ENCODE data around the gene HNRNPLL. TPM values are rescaled to one million over a fixed set of nuclear protein-coding genes. Genes with fewer than 3 reads are reported as not detected.

Gene HNRNPLL
- total and polyA plus RNA-seq, 2 of the 8 experiments (the other 6 are each of a cell fraction or from before 2014, with no cell fraction given) = 18.6 to 69.3 TPM

DNA sequence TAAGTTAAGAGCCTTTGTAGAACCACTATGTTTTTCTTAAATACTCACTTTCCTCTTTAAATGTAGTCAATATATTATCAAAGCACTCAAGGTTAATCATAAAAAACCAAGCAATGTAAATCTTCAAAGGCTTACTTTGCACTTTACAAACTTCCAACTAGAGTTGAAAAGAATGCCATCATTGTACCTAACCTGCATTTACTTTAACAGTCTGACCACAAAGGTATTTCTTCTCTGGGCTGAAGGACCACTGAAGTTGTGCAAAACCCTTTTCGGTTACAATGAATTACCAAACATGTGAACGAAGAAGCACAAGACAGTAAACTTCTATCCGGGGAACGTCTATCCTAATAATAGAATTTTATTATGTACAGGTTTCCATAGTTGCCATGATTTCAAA lies 3.0 kb downstream of the HNRNPLL start (continued):
- TF ChIP-seq, protein P1, sequence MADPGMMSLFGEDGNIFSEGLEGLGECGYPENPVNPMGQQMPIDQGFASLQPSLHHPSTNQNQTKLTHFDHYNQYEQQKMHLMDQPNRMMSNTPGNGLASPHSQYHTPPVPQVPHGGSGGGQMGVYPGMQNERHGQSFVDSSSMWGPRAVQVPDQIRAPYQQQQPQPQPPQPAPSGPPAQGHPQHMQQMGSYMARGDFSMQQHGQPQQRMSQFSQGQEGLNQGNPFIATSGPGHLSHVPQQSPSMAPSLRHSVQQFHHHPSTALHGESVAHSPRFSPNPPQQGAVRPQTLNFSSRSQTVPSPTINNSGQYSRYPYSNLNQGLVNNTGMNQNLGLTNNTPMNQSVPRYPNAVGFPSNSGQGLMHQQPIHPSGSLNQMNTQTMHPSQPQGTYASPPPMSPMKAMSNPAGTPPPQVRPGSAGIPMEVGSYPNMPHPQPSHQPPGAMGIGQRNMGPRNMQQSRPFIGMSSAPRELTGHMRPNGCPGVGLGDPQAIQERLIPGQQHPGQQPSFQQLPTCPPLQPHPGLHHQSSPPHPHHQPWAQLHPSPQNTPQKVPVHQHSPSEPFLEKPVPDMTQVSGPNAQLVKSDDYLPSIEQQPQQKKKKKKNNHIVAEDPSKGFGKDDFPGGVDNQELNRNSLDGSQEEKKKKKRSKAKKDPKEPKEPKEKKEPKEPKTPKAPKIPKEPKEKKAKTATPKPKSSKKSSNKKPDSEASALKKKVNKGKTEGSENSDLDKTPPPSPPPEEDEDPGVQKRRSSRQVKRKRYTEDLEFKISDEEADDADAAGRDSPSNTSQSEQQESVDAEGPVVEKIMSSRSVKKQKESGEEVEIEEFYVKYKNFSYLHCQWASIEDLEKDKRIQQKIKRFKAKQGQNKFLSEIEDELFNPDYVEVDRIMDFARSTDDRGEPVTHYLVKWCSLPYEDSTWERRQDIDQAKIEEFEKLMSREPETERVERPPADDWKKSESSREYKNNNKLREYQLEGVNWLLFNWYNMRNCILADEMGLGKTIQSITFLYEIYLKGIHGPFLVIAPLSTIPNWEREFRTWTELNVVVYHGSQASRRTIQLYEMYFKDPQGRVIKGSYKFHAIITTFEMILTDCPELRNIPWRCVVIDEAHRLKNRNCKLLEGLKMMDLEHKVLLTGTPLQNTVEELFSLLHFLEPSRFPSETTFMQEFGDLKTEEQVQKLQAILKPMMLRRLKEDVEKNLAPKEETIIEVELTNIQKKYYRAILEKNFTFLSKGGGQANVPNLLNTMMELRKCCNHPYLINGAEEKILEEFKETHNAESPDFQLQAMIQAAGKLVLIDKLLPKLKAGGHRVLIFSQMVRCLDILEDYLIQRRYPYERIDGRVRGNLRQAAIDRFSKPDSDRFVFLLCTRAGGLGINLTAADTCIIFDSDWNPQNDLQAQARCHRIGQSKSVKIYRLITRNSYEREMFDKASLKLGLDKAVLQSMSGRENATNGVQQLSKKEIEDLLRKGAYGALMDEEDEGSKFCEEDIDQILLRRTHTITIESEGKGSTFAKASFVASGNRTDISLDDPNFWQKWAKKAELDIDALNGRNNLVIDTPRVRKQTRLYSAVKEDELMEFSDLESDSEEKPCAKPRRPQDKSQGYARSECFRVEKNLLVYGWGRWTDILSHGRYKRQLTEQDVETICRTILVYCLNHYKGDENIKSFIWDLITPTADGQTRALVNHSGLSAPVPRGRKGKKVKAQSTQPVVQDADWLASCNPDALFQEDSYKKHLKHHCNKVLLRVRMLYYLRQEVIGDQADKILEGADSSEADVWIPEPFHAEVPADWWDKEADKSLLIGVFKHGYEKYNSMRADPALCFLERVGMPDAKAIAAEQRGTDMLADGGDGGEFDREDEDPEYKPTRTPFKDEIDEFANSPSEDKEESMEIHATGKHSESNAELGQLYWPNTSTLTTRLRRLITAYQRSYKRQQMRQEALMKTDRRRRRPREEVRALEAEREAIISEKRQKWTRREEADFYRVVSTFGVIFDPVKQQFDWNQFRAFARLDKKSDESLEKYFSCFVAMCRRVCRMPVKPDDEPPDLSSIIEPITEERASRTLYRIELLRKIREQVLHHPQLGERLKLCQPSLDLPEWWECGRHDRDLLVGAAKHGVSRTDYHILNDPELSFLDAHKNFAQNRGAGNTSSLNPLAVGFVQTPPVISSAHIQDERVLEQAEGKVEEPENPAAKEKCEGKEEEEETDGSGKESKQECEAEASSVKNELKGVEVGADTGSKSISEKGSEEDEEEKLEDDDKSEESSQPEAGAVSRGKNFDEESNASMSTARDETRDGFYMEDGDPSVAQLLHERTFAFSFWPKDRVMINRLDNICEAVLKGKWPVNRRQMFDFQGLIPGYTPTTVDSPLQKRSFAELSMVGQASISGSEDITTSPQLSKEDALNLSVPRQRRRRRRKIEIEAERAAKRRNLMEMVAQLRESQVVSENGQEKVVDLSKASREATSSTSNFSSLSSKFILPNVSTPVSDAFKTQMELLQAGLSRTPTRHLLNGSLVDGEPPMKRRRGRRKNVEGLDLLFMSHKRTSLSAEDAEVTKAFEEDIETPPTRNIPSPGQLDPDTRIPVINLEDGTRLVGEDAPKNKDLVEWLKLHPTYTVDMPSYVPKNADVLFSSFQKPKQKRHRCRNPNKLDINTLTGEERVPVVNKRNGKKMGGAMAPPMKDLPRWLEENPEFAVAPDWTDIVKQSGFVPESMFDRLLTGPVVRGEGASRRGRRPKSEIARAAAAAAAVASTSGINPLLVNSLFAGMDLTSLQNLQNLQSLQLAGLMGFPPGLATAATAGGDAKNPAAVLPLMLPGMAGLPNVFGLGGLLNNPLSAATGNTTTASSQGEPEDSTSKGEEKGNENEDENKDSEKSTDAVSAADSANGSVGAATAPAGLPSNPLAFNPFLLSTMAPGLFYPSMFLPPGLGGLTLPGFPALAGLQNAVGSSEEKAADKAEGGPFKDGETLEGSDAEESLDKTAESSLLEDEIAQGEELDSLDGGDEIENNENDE (IDR thresholded peaks at IDR 0.05; ENCODE audit: insufficient replicate concordance, low read length) = no peak
- no peak for TF ChIP-seq SP2 (IDR thresholded peaks at IDR 0.05; ENCODE audit: low read length)
- TF ChIP-seq HDAC2 (IDR thresholded peaks at IDR 0.05; ENCODE audit: borderline replicate concordance in 1 of 2, low read depth in 2 of 2, low read length in 2 of 2) = no peak
- no peak for TF ChIP-seq TBP (IDR thresholded peaks at IDR 0.05; ENCODE audit: low read depth, low read length)
- TF ChIP-seq CHD2 (IDR thresholded peaks at IDR 0.05; ENCODE audit: low read length) = no peak
- no peak for TF ChIP-seq CBX8 (IDR thresholded peaks at IDR 0.05; ENCODE audit: borderline replicate concordance, low read depth, low read length)
- TF ChIP-seq PHF8 (conservative IDR thresholded peaks at IDR 0.05; ENCODE audit: low read depth, low read length) = no peak
- TF ChIP-seq SIRT6 (IDR thresholded peaks at IDR 0.05; ENCODE audit: low read length) = no peak
- TF ChIP-seq RAD21 (IDR thresholded peaks at IDR 0.05 in 1 of 2, conservative IDR thresholded peaks at IDR 0.05 in 1 of 2; ENCODE audit: low read depth in 2 of 2, low read length in 2 of 2) = no peak
- TF ChIP-seq RXRA (IDR thresholded peaks at IDR 0.05; ENCODE audit: insufficient read depth, low read depth, low read length) = no peak
- TF ChIP-seq SIX5 (IDR thresholded peaks at IDR 0.05; ENCODE audit: low read depth, low read length) = no peak

All from H1 (cell line).